Activated CD4-positive, alpha-beta memory T cell treated with anti-CD3 and anti-CD28 coated beads for 36 hours (primary cell): ENCODE data around the gene FRMD1. TPM values are rescaled to one million over a fixed set of nuclear protein-coding genes. Genes with fewer than 3 reads are reported as not detected.

Experiments
- CTCF ChIA-PET: fragments of 350-600 bp; sonication (Branson Sonifier 250); formaldehyde crosslinking; loops from one replicate; lab custom pipeline; 2021; ENCODE audit warnings: antibody characterized with exemption, inconsistent platforms; lab: Charles Lee
- POLR2A ChIA-PET: fragments of 350-600 bp; sonication (Branson Sonifier 250); formaldehyde crosslinking; loops from one replicate; lab custom pipeline; 2021; ENCODE audit warnings: antibody characterized with exemption; lab: Charles Lee
- DNase-seq: peaks from one replicate; pipeline ENCODE4 v3.0.0-alpha.2; 2020
- H3K27ac Mint-ChIP-seq: one replicate; pipeline ENCODE4 v1.8.0; 2021; ENCODE audit warnings: mixed read lengths
- H3K27me3 Mint-ChIP-seq: one replicate; pipeline ENCODE4 v1.8.0; 2021; ENCODE audit warnings: mixed read lengths
- H3K36me3 Mint-ChIP-seq: one replicate; pipeline ENCODE4 v1.8.0; 2021; ENCODE audit warnings: mixed read lengths
- H3K4me1 Mint-ChIP-seq: one replicate; pipeline ENCODE4 v1.8.0; 2021; ENCODE audit warnings: low read depth, mixed read lengths
- H3K4me3 Mint-ChIP-seq: one replicate; pipeline ENCODE4 v1.8.0; 2021; ENCODE audit warnings: mild to moderate bottlenecking, mixed read lengths
- H3K9me3 Mint-ChIP-seq: one replicate; pipeline ENCODE4 v1.8.0; 2021; ENCODE audit warnings: mixed read lengths
- intact Hi-C: fragments of 100-400 bp; cut with micrococcal nuclease; formaldehyde crosslinking; loops from one replicate; pipeline ENCODE4 v1.15.1; 2023
- total RNA-seq, 2 experiments: library from RNA; stranded (reverse); gene quantifications; one replicate each; pipeline ENCODE4 v1.2.3, GENCODE V29; 2021

FRMD1 gene
- total RNA-seq, 2 experiments from 2014 or later, result not detected

GRCh38 chr6:168098431-168098861 lies 19.4 kb upstream of the FRMD1 start:
- CTCF ChIA-PET, result no interaction called here
- no peaks in the 10 kb centered on the region for H3K9me3 Mint-ChIP-seq
- intact Hi-C loops, result no loop called here
- no peaks in the 10 kb centered on the region for H3K4me1 Mint-ChIP-seq
- H3K27ac Mint-ChIP-seq, result no peak overlapping the region
- peaks cover 23% of the 10 kb centered on the region for H3K27me3 Mint-ChIP-seq
- no peak overlapping the region for H3K4me3 Mint-ChIP-seq
- no peak for DNase-seq
- no peaks in the 10 kb centered on the region for H3K36me3 Mint-ChIP-seq
- POLR2A ChIA-PET, result no interaction called here

GRCh38 chr6:168097621-168098430 lies 18.8 kb upstream of the FRMD1 start:
- ChIA-PET CTCF (no interaction called here), POLR2A (no interaction called here)
- H3K4me3 Mint-ChIP-seq, result no peak overlapping the region
- H3K27me3 Mint-ChIP-seq, result peaks cover 18% of the 10 kb centered on the region
- DNase-seq, result no peak
- intact Hi-C loops, result no loop called here
- peaks cover under 1% of the 10 kb centered on the region for H3K9me3 Mint-ChIP-seq
- H3K4me1 Mint-ChIP-seq, result no peaks in the 10 kb centered on the region
- no peak overlapping the region for H3K27ac Mint-ChIP-seq
- no peaks in the 10 kb centered on the region for H3K36me3 Mint-ChIP-seq

- no peak for DNase-seq
- H3K27me3 Mint-ChIP-seq, result peaks cover 13% of the 10 kb centered on the region
- no peaks in the 10 kb centered on the region for H3K36me3 Mint-ChIP-seq
- H3K27ac Mint-ChIP-seq, result no peak overlapping the region
- H3K4me1 Mint-ChIP-seq, result no peaks in the 10 kb centered on the region
- H3K4me3 Mint-ChIP-seq, result no peak overlapping the region
- H3K9me3 Mint-ChIP-seq, result peaks cover 6% of the 10 kb centered on the region
- ChIA-PET CTCF (no interaction called here), POLR2A (no interaction called here)
- intact Hi-C loops, result no loop called here
These were observed 18.2 kb upstream of the FRMD1 start for GRCh38 chr6:168097221-168097620.

- H3K9me3 Mint-ChIP-seq, result peaks cover 9% of the 10 kb centered on the region
- no peaks in the 10 kb centered on the region for H3K4me1 Mint-ChIP-seq
- POLR2A ChIA-PET, result no interaction called here
- no peaks in the 10 kb centered on the region for H3K36me3 Mint-ChIP-seq
- intact Hi-C loops, result no loop called here
- H3K27ac Mint-ChIP-seq, result no peak overlapping the region
- CTCF ChIA-PET, result no interaction called here
- no peak for DNase-seq
- no peak overlapping the region for H3K4me3 Mint-ChIP-seq
- H3K27me3 Mint-ChIP-seq, result peaks cover 7% of the 10 kb centered on the region
These were observed 17.3 kb upstream of the FRMD1 start for GRCh38 chr6:168096271-168096764.

GRCh38 chr6:168095716-168096250 lies 16.8 kb upstream of the FRMD1 start:
- intact Hi-C loops, result no loop called here
- Mint-ChIP-seq H3K27ac (no peak overlapping the region), H3K4me1 (no peaks in the 10 kb centered on the region), H3K27me3 (peaks cover 7% of the 10 kb centered on the region), H3K36me3 (no peaks in the 10 kb centered on the region), H3K4me3 (no peak overlapping the region), H3K9me3 (peaks cover 9% of the 10 kb centered on the region)
- POLR2A ChIA-PET, result no interaction called here
- no peak for DNase-seq
- CTCF ChIA-PET, result no interaction called here

GRCh38 chr6:168095171-168095691 lies 16.2 kb upstream of the FRMD1 start:
- CTCF ChIA-PET, result no interaction called here
- POLR2A ChIA-PET, result no interaction called here
- Mint-ChIP-seq H3K27ac (no peak overlapping the region), H3K27me3 (peaks cover 3% of the 10 kb centered on the region), H3K4me1 (no peaks in the 10 kb centered on the region), H3K36me3 (no peaks in the 10 kb centered on the region), H3K4me3 (no peak overlapping the region), H3K9me3 (peaks cover 9% of the 10 kb centered on the region)
- DNase-seq, result no peak
- intact Hi-C loops, result no loop called here

GRCh38 chr6:168093634-168094033 lies 14.6 kb upstream of the FRMD1 start:
- intact Hi-C loops, result no loop called here

GRCh38 chr6:168093071-168093505 lies 14.1 kb upstream of the FRMD1 start:
- Mint-ChIP-seq H3K27ac (no peak overlapping the region), H3K4me1 (no peaks in the 10 kb centered on the region), H3K36me3 (no peaks in the 10 kb centered on the region), H3K4me3 (no peak overlapping the region), H3K27me3 (no peaks in the 10 kb centered on the region), H3K9me3 (peaks cover 9% of the 10 kb centered on the region)
- POLR2A ChIA-PET, result no interaction called here
- CTCF ChIA-PET, result no interaction called here
- no peak for DNase-seq
- intact Hi-C loops, result no loop called here

More at GRCh38 chr6:168093634-168094033, 14.6 kb upstream of the FRMD1 start:
- Mint-ChIP-seq H3K27me3 (no peaks in the 10 kb centered on the region), H3K27ac (no peak overlapping the region), H3K9me3 (peaks cover 9% of the 10 kb centered on the region), H3K4me1 (no peaks in the 10 kb centered on the region), H3K36me3 (no peaks in the 10 kb centered on the region), H3K4me3 (no peak overlapping the region)
- ChIA-PET POLR2A (no interaction called here), CTCF (no interaction called here)
- DNase-seq, result no peak

- peaks cover 9% of the 10 kb centered on the region for H3K9me3 Mint-ChIP-seq
- intact Hi-C loops, result no loop called here
- POLR2A ChIA-PET, result no interaction called here
- no peak overlapping the region for H3K27ac Mint-ChIP-seq
- no peaks in the 10 kb centered on the region for H3K4me1 Mint-ChIP-seq
- H3K4me3 Mint-ChIP-seq, result no peak overlapping the region
- no peaks in the 10 kb centered on the region for H3K27me3 Mint-ChIP-seq
- H3K36me3 Mint-ChIP-seq, result no peaks in the 10 kb centered on the region
- no peak for DNase-seq
- CTCF ChIA-PET, result no interaction called here
These were observed 13.5 kb upstream of the FRMD1 start for GRCh38 chr6:168092541-168092940.

- intact Hi-C loops, result no loop called here
- ChIA-PET POLR2A (no interaction called here), CTCF (no interaction called here)
- H3K27me3 Mint-ChIP-seq, result no peaks in the 10 kb centered on the region
- no peaks in the 10 kb centered on the region for H3K36me3 Mint-ChIP-seq
- DNase-seq, result no peak
- no peak overlapping the region for H3K4me3 Mint-ChIP-seq
- no peak overlapping the region for H3K27ac Mint-ChIP-seq
- H3K4me1 Mint-ChIP-seq, result no peaks in the 10 kb centered on the region
- peaks cover 9% of the 10 kb centered on the region for H3K9me3 Mint-ChIP-seq
These were observed 12.6 kb upstream of the FRMD1 start for GRCh38 chr6:168091381-168092264.

GRCh38 chr6:168090706-168091105 lies 11.7 kb upstream of the FRMD1 start:
- Mint-ChIP-seq H3K4me1 (no peaks in the 10 kb centered on the region), H3K27me3 (no peaks in the 10 kb centered on the region), H3K4me3 (no peak overlapping the region), H3K9me3 (peaks cover 9% of the 10 kb centered on the region), H3K27ac (no peak overlapping the region), H3K36me3 (no peaks in the 10 kb centered on the region)
- no peak for DNase-seq
- POLR2A ChIA-PET, result no interaction called here
- CTCF ChIA-PET, result no interaction called here
- intact Hi-C loops, result no loop called here

- H3K4me1 Mint-ChIP-seq, result no peaks in the 10 kb centered on the region
- no peaks in the 10 kb centered on the region for H3K36me3 Mint-ChIP-seq
- DNase-seq, result no peak
- no peak overlapping the region for H3K27ac Mint-ChIP-seq
- no peaks in the 10 kb centered on the region for H3K27me3 Mint-ChIP-seq
- peaks cover 9% of the 10 kb centered on the region for H3K9me3 Mint-ChIP-seq
- no peak overlapping the region for H3K4me3 Mint-ChIP-seq
- POLR2A ChIA-PET, result no interaction called here
- intact Hi-C loops, result no loop called here
- CTCF ChIA-PET, result no interaction called here
These were observed 11.2 kb upstream of the FRMD1 start for GRCh38 chr6:168090064-168090690.
